Endothelial cell of umbilical vein (primary cell): ENCODE measurements around the gene BABAM1. TPM values are rescaled to one million over a fixed set of nuclear protein-coding genes. Genes with fewer than 3 reads are reported as not detected.

Experiments
- BruUV-seq: library from RNA; stranded (reverse); fragments of 400-500 nt; replicated peaks from 2 replicates; lab custom pipeline; 2021; lab: Mats Ljungman, UMichigan
- CTCF ChIA-PET: fragments of 300-600, 350-600 bp; sonication (Branson Sonifier 250); formaldehyde crosslinking; loops from one replicate; lab custom pipeline; 2021; ENCODE audit warnings: antibody characterized with exemption, inconsistent platforms; lab: Charles Lee
- POLR2A ChIA-PET: fragments of 300-600, 350-600 bp; sonication (Branson Sonifier 250); formaldehyde crosslinking; loops from one replicate; lab custom pipeline; 2021; ENCODE audit warnings: antibody characterized with exemption, inconsistent platforms; lab: Charles Lee
- DNase-seq: peaks from one replicate; pipeline ENCODE4 v3.0.0-alpha.2; 2011; ENCODE audit warnings: low read depth, low spot score
- FAIRE-seq: peaks from 2 replicates; lab custom pipeline; 2011; peaks lifted over from hg19 to GRCh38; lab: Jason Lieb, UNC
- H2AFZ ChIP-seq: 2 replicates; pipeline ENCODE4 v1.6.0; 2012; ENCODE audit warnings: low read depth, low read length, control low read depth, inconsistent platforms
- H3K27ac ChIP-seq: 2 replicates; pipeline ENCODE4 v1.5.1; 2011; ENCODE audit warnings: low read depth, mild to moderate bottlenecking, control low read depth, low read length, moderate library complexity; ENCODE audit not compliant: insufficient read depth
- H3K27me3 ChIP-seq, 2 experiments: 2 replicates each; pipeline versions ENCODE4 v1.6.0 to v1.6.1; 2011; ENCODE audit warnings: low read length in 2 of 2, mixed read lengths in 1 of 2; ENCODE audit not compliant: control insufficient read depth in 2 of 2, insufficient read depth in 2 of 2
- H3K36me3 ChIP-seq, 2 experiments: 2 replicates in 1 of 2; 3 replicates in 1 of 2; pipeline ENCODE4 v1.5.1; 2011; ENCODE audit warnings: low read length in 2 of 2, mild to moderate bottlenecking in 1 of 2, moderate library complexity in 1 of 2; ENCODE audit not compliant: control insufficient read depth in 2 of 2, insufficient read depth in 2 of 2; ENCODE audit errors: extremely low read depth in 1 of 2
- H3K4me1 ChIP-seq: 3 replicates; pipeline ENCODE4 v1.5.1; 2011; ENCODE audit warnings: mild to moderate bottlenecking, low read length; ENCODE audit not compliant: control insufficient read depth, insufficient read depth; ENCODE audit errors: extremely low read depth
- H3K4me2 ChIP-seq: 2 replicates; pipeline ENCODE4 v1.6.1; 2011; ENCODE audit warnings: low read length, control low read depth, mixed read lengths; ENCODE audit not compliant: insufficient read depth
- H3K4me3 ChIP-seq, 3 experiments: fragments of 200-600 bp in 1 of 3; sonication (generic), shearing (Covaris generic) in 1 of 3; replicated peaks in 1 of 3; 2 replicates each; pipeline ENCODE4 v1.5.1; 2011 to 2016; ENCODE audit warnings: control low read depth in 3 of 3, low read length in 3 of 3, mild to moderate bottlenecking in 2 of 3, inconsistent platforms in 1 of 3, low read depth in 1 of 3, moderate library complexity in 1 of 3; ENCODE audit not compliant: insufficient read depth in 1 of 3
- H3K79me2 ChIP-seq: 2 replicates; pipeline ENCODE4 v1.6.0; 2012; ENCODE audit warnings: low read length, inconsistent platforms; ENCODE audit not compliant: control insufficient read depth, insufficient read depth
- H3K9ac ChIP-seq: replicated peaks from 2 replicates; pipeline ENCODE3; 2011; ENCODE audit warnings: low read length, control low read depth; ENCODE audit not compliant: insufficient read depth; ENCODE audit errors: extremely low read depth
- H3K9me1 ChIP-seq: replicated peaks from 3 replicates; pipeline ENCODE4 v1.6.0; 2011; ENCODE audit warnings: mild to moderate bottlenecking, low read length; ENCODE audit not compliant: control insufficient read depth, insufficient read depth; ENCODE audit errors: extremely low read depth
- H3K9me3 ChIP-seq: replicated peaks from 2 replicates; pipeline ENCODE4 v1.5.1; 2012; ENCODE audit warnings: low read length, inconsistent platforms; ENCODE audit not compliant: control insufficient read depth, insufficient read depth
- H4K20me1 ChIP-seq: replicated peaks from 2 replicates; pipeline ENCODE3; 2011; ENCODE audit warnings: mild to moderate bottlenecking, low read length; ENCODE audit not compliant: control insufficient read depth, insufficient read depth; ENCODE audit errors: extremely low read depth
- CTCF ChIP-seq, 2 donors: IDR thresholded peaks; 1 replicate in 1 of 2; 2 replicates in 1 of 2; pipeline ENCODE4 v1.5.1; 2011; ENCODE audit warnings: low read length in 2 of 2, mild to moderate bottlenecking in 2 of 2, moderate library complexity in 2 of 2, control low read depth in 1 of 2, inconsistent platforms in 1 of 2, low read depth in 1 of 2; ENCODE audit not compliant: insufficient read depth in 1 of 2; ENCODE audit errors: extremely low read depth in 1 of 2
- EZH2 ChIP-seq: IDR thresholded peaks from 2 replicates; pipeline ENCODE4 v1.6.1; 2012; ENCODE audit warnings: borderline replicate concordance, low read depth, mild to moderate bottlenecking, moderate library complexity, low read length, inconsistent platforms; ENCODE audit not compliant: severe bottlenecking
- FOS ChIP-seq: IDR thresholded peaks from 2 replicates; pipeline ENCODE4 v1.6.1; 2011; ENCODE audit warnings: mild to moderate bottlenecking, low read length, moderate library complexity, borderline replicate concordance; ENCODE audit not compliant: insufficient read depth
- GATA2 ChIP-seq: IDR thresholded peaks from 2 replicates; pipeline ENCODE4 v1.7.0; 2011; ENCODE audit warnings: low read depth, mild to moderate bottlenecking, moderate library complexity, mixed read lengths, low read length; ENCODE audit not compliant: insufficient read length, insufficient read depth
- JUN ChIP-seq: IDR thresholded peaks from 2 replicates; pipeline ENCODE4 v1.6.1; 2011; ENCODE audit warnings: borderline replicate concordance, low read depth; ENCODE audit not compliant: insufficient read length, insufficient read depth
- MAX ChIP-seq: IDR thresholded peaks from 2 replicates; pipeline ENCODE4 v1.6.1; 2011; ENCODE audit not compliant: insufficient read depth, insufficient read length
- MYC ChIP-seq: IDR thresholded peaks from one replicate; pipeline ENCODE4 v1.6.1; 2011; ENCODE audit warnings: mild to moderate bottlenecking, low read depth, low read length
- POLR2A ChIP-seq: IDR thresholded peaks from 2 replicates; pipeline ENCODE4 v1.6.1; 2012; ENCODE audit warnings: low read depth, mild to moderate bottlenecking, control low read depth, low read length
- POLR2AphosphoS5 ChIP-seq: IDR thresholded peaks from 2 replicates; pipeline ENCODE4 v1.6.1; 2012; ENCODE audit warnings: low read depth, mild to moderate bottlenecking, control low read depth, low read length, moderate library complexity; ENCODE audit not compliant: insufficient read depth
- dilution Hi-C: fragments of 300-500 bp; cut with MboI; formaldehyde crosslinking; loops from one replicate; pipeline ENCODE4 v1.15.0; 2019; ENCODE audit warnings: low sequenced_read_pairs; ENCODE audit not compliant: extremely low pct_ligation_motif_present
- intact Hi-C: fragments of 100-400 bp; cut with micrococcal nuclease; formaldehyde crosslinking; loops from one replicate; pipeline ENCODE4 v1.10.0; 2022
- polyA plus RNA-seq, 4 experiments: library from polyadenylated mRNA; depleted of rRNA in 3 of 4; stranded (reverse) in 3 of 4; unstranded in 1 of 4; fragments of >200 nt; gene quantifications; 2 replicates each; pipeline versions ENCODE4 v1.2.1 to v1.2.3, GENCODE V29; 2011 to 2012; ENCODE audit warnings: missing spikeins in 1 of 4
- total RNA-seq: library from RNA; stranded (reverse); gene quantifications from 2 replicates; pipeline ENCODE4 v1.2.3, GENCODE V29; 2021

BABAM1 gene
- total and polyA plus RNA-seq, 2 donors (not counting 3 experiments of a cell fraction or from before 2014, with no cell fraction given) = 118 to 140 TPM

GRCh38 chr19:17321655-17322489 lies 54.6 kb downstream of the BABAM1 start:
- intact Hi-C loops = no loop called here
- TF ChIP-seq CTCF (IDR thresholded peaks at IDR 0.05; ENCODE audit: extremely low read depth in 1 of 2, insufficient read depth in 1 of 2, low read depth in 1 of 2, low read length in 2 of 2) (no peak), FOS (no peak), POLR2AphosphoS5 (no peak), MYC (no peak), EZH2 (no peak), MAX (no peak), GATA2 (no peak), POLR2A (no peak), JUN (no peak)
- Histone ChIP-seq H3K4me3 (no peak overlapping the region), H3K9me1 (no peaks in the 10 kb centered on the region), H3K9ac (no peak overlapping the region), H4K20me1 (no peaks in the 10 kb centered on the region), H3K36me3 (peaks cover 6 to 15% of the 10 kb centered on the region in 2 experiments), H3K79me2 (no peaks in the 10 kb centered on the region), H3K27ac (no peak overlapping the region), H3K9me3 (no peaks in the 10 kb centered on the region), H3K4me1 (no peaks in the 10 kb centered on the region), H2AFZ (no peak overlapping the region), H3K4me2 (no peak overlapping the region), H3K27me3 (no peaks in the 10 kb centered on the region)
- DNase-seq (no peak), FAIRE-seq (no peak)
- ChIA-PET POLR2A (no interaction called here), CTCF (no interaction called here)
- no TSS peak for BruUV-seq
- dilution Hi-C loops = no loop called here
